Lower leg skin (tissue), 3 donors: ENCODE results near the gene PNPLA2.

Experiments
- POLR2A ChIP-seq, 2 donors: fragments of 450-650 bp; IDR thresholded peaks; one replicate each; pipeline ENCODE4 v1.6.1; 2016 to 2017; ENCODE audit warnings: antibody characterized with exemption in 2 of 2, mild to moderate bottlenecking in 1 of 2, moderate library complexity in 1 of 2
- TF ChIP-seq, protein P1 (sequence below), 3 donors: fragments of 450-650 bp; IDR thresholded peaks; one replicate each; pipeline ENCODE4 v1.5.1; 2016; ENCODE audit warnings: antibody characterized with exemption in 3 of 3, mild to moderate bottlenecking in 3 of 3, moderate library complexity in 2 of 3

DNA sequence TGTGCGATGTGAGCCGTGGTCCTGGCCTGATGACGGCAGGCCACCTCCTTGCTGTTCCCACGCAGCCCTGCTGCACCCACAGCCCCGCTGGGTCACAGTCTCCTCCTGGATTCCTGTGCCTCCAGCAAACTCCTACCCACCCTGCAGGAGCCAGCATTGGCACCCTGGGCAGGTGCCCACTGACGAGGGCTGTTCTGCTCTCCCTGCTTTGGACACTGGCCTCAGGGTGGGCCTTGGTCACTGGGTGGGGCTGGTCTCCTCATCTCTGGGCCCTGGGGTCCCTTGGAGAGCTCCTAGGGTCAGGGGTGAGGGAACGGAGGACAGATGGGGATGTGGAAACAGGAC lies 36.6 kb downstream of the PNPLA2 start:
- TF ChIP-seq, protein P1, sequence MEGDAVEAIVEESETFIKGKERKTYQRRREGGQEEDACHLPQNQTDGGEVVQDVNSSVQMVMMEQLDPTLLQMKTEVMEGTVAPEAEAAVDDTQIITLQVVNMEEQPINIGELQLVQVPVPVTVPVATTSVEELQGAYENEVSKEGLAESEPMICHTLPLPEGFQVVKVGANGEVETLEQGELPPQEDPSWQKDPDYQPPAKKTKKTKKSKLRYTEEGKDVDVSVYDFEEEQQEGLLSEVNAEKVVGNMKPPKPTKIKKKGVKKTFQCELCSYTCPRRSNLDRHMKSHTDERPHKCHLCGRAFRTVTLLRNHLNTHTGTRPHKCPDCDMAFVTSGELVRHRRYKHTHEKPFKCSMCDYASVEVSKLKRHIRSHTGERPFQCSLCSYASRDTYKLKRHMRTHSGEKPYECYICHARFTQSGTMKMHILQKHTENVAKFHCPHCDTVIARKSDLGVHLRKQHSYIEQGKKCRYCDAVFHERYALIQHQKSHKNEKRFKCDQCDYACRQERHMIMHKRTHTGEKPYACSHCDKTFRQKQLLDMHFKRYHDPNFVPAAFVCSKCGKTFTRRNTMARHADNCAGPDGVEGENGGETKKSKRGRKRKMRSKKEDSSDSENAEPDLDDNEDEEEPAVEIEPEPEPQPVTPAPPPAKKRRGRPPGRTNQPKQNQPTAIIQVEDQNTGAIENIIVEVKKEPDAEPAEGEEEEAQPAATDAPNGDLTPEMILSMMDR (IDR thresholded peaks at IDR 0.05), result no peak
- TF ChIP-seq POLR2A (IDR thresholded peaks at IDR 0.05), result no peak
